AG08395 (cell line): ENCODE results near the gene CACNA1H.
"Not testable (repeated sequence)": the region's sequence is repeated elsewhere in the genome, so short reads cannot be mapped to it uniquely, and the experiment has no call there.

Experiments
- DNase-seq: peaks from one replicate; pipeline ENCODE4 v3.0.0; 2012; ENCODE audit warnings: mixed read lengths, low spot score

Gene CACNA1H

GRCh38 chr16:1193825-1194581, 41.1 kb downstream of the CACNA1H start:
- no peak for DNase-seq

GRCh38 chr16:1194665-1195392, 41.9 kb downstream of the CACNA1H start:
- DNase-seq = no peak

GRCh38 chr16:1195393-1195666, 42.4 kb downstream of the CACNA1H start:
- no peak for DNase-seq

DNA sequence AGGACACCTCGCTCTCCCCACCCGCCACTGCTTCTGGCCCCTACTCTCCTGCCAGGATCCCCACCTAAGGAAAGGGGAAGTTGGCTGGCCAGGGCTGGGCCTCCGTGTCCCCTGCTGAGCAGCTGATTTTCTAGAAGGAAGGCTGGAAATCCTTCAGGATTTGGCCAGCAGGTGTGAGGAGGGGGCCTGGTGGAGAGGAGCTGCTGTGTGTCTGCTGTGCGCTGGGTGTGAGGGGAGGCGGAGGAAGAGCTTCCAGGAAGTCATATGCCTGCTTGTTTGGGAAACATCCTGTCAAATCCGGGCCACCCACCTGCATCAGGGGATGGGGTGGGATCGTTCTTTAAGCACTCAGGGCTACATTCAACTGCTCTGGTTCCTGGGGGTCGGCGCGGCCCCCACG, 43.6 kb downstream of the CACNA1H start:
- DNase-seq = no peak

DNA sequence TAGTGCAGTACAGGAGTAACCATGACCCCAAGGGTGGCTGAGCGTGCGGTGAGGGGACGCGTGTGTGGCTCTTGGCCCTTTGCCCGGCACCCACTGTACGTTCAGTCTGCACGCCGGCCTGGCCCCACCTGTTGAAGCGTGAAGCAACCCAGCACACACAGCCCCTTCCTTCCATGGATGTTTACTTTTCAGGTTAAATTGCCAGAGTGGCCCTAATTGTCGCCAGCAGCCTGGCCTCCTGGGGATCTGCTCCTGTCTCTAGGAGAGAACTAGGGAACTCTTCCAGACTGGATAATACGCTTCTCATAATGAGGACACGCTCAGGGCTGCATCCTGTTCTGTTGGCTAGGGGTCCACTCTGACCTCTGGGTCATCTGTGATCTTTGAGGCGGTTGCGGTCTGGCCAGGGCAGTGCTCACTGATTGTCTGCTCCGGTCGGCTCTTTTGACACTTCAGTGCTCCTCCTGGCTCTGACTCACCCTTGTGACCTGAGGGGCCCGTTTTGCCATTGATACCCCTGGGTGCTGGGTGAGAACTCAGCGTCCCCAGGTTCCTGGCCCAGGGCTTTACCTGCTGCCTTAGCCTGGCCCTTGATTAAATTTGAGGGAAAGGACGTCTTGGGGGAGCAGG, 44.4 kb downstream of the CACNA1H start:
- DNase-seq = no peak

DNA sequence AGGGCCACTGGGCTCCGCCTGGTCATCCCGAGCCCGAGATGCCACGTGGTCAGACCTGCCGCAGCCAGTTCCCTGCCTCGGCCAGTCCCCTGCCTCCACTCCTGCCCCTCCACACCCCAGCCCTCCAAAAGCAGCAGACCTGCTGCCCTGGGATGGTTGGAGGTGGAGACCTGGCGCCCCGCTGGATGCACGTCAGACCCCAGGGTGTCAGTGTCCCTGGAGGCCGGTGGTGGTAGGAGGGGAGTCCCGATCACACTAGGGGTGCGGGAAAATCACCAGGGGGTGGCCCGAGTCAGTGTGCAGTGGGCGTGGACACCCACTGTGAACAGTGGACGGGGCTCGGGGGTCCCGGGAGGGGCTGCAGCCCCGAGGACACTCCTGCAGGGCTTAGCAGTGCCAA, 45.3 kb downstream of the CACNA1H start:
- no peak for DNase-seq

DNA sequence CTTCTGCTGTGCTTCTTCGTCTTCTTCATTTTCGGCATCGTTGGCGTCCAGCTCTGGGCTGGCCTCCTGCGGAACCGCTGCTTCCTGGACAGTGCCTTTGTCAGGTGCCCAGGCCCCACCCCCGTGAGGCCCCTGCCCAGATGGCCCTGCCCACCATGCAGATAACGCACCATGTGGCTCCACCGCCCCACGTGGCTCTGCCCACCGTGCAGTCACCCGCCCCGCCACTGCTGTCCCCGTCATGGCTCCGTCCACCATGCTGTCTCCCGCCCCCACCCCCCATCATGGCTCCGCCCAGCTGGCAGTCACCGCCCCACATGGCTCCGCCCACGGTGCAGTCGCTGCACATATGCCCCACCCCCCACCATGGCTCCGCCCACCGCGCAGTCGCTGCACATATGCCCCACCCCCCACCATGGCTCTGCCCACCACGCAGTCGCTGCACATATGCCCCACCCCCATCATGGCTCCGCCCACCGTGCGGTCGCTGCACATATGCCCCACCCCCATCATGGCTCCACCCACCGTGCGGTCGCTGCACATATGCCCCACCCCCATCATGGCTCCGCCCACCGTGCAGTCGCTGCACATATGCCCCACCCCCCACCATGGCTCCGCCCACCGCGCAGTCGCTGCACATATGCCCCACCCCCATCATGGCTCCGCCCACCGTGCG, 45.9 kb downstream of the CACNA1H start:
- not testable (repeated sequence) for DNase-seq

DNA sequence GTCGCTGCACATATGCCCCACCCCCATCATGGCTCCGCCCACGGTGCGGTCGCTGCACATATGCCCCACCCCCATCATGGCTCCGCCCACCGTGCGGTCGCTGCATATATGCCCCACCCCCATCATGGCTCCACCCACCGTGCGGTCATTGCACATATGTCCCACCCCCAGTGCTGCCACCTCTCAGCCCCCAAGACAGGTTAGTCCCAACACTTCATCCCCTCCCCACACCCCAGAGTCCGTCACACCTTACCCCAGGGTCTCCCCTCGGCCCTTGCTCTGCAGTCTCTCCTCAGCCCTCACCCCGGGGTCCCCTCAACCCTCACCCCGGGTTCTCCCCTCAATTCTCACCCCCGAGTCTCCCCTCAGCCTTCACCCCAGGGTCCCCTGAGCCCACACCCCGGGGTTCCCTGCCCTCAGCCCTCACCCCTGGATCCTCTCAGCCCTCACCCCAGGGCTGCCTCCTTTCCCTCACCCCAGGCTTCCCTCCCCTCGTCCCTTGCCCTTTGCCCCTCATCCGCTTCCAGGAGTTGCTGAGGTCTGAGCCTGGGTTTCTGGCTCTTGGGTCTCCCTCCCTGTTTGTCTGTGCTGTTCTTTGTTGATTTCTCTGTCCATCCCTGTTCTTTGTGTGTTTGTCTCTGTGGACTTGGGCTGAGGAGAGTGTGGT, 46.6 kb downstream of the CACNA1H start:
- no peak for DNase-seq

DNA sequence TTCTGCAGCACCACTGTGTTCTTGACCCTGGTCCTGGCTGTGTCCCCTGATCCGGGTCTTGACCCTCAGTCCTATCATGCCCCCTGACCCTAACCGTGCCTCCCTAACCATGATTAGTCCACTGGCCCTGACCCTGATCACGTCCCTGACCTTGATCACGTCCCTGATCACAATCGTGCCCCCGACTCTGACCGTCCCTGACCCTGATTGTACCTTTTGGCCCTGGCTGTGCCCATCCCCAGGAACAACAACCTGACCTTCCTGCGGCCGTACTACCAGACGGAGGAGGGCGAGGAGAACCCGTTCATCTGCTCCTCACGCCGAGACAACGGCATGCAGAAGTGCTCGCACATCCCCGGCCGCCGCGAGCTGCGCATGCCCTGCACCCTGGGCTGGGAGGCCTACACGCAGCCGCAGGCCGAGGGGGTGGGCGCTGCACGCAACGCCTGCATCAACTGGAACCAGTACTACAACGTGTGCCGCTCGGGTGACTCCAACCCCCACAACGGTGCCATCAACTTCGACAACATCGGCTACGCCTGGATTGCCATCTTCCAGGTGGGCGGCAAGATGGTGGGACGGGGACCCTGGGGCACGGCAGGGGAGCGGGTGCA, 47.2 kb downstream of the CACNA1H start:
- no peak for DNase-seq

- DNase-seq = no peak
These were observed 48.5 kb downstream of the CACNA1H start for GRCh38 chr16:1201444-1201843.

GRCh38 chr16:1202274-1202673, 49.4 kb downstream of the CACNA1H start:
- no peak for DNase-seq

GRCh38 chr16:1204933-1205332, 52.0 kb downstream of the CACNA1H start:
- no peak for DNase-seq

DNA sequence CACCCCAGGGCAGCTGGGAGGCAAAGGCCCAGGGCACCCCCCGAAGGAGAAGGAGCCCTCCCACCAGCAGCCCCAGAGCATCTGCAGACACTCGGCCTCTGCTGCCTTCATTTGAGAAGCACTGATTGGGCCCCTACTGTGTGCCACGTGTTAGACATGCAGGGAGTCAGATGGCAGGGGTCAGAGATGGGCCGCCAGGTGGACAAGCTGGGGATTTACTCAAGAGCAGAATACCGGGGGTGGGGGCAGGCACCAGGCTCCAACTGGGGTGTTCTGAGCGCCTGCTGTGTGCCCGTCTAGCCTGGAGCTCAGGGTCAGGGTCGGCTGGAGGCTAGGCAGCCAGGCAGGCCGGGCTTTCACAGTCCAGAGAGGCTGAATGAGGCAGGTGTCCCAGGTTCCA, 53.4 kb downstream of the CACNA1H start:
- DNase-seq = no peak

- DNase-seq = no peak
These were observed 53.9 kb downstream of the CACNA1H start for GRCh38 chr16:1206786-1207185.

- no peak for DNase-seq
These were observed 55.4 kb downstream of the CACNA1H start for GRCh38 chr16:1208239-1208830.

- DNase-seq = no peak
These were observed 56.2 kb downstream of the CACNA1H start for GRCh38 chr16:1209081-1209480.

- DNase-seq = no peak
These were observed 57.6 kb downstream of the CACNA1H start for GRCh38 chr16:1210461-1210860.

- no peak for DNase-seq
These were observed 58.8 kb downstream of the CACNA1H start for GRCh38 chr16:1211451-1212268.

GRCh38 chr16:1212616-1213194, 59.8 kb downstream of the CACNA1H start:
- DNase-seq = no peak

DNA sequence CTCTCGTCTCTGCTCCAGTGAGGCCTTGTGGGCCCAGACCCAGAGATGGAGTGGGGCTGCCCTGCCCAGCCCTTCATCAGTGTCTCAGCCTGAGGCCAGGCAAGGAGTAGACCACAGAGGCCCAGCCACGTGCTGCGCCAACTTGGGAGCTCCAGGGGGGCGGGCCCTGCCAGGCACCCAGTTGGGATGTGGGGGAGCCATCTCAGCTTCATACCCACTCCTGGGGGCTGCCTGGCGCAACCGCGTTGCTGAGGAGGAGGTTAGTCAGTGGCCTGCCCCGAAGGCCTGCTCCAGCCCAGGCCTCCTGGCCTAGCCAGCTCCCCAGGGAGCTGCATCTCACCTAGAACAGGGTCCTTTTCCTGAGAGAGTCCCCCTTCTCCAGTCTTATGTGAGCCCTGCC, 60.3 kb downstream of the CACNA1H start:
- DNase-seq = no peak
